Measurements from ENCODE around the gene CACNB1.

The CACNB1 gene

GRCh38 chr17:39210093-39210434 is 12.6 kb upstream of the CACNB1 start:
- H3K27ac ChIP-seq = no peak overlapping the region
- no peak overlapping the region for H3K4me3 ChIP-seq (ENCODE audit: low read depth in 1 of 2, low read length in 1 of 2)
- H3K36me3 ChIP-seq = peaks cover 2% of the 10 kb centered on the region
- peaks cover 4 to 9% of the 10 kb centered on the region in 2 experiments for H3K4me1 ChIP-seq (ENCODE audit: control insufficient read depth in 1 of 2, insufficient read depth in 1 of 2, low read depth in 1 of 2, low read length in 1 of 2)
- peaks cover 67% of the 10 kb centered on the region for H3K27me3 ChIP-seq
- no peaks in the 10 kb centered on the region for H3K9me3 ChIP-seq
- TF ChIP-seq CTCF (IDR thresholded peaks at IDR 0.05) = no peak

- TF ChIP-seq CTCF (IDR thresholded peaks at IDR 0.05) = no peak
- Histone ChIP-seq H3K9me3 (no peaks in the 10 kb centered on the region), H3K4me3 (ENCODE audit: low read depth in 1 of 2, low read length in 1 of 2) (no peak overlapping the region), H3K4me1 (ENCODE audit: control insufficient read depth in 1 of 2, insufficient read depth in 1 of 2, low read depth in 1 of 2, low read length in 1 of 2) (peaks cover 4 to 9% of the 10 kb centered on the region in 2 experiments), H3K36me3 (peaks cover 8% of the 10 kb centered on the region), H3K27ac (no peak overlapping the region), H3K27me3 (peaks cover 62% of the 10 kb centered on the region)
Observed at GRCh38 chr17:39209317-39210092, 12.0 kb upstream of the CACNB1 start.

GRCh38 chr17:39208893-39209292 is 11.4 kb upstream of the CACNB1 start:
- H3K27ac ChIP-seq = no peak overlapping the region

GRCh38 chr17:39208136-39208535 is 10.7 kb upstream of the CACNB1 start:
- TF ChIP-seq CTCF (IDR thresholded peaks at IDR 0.05) = no peak
- Histone ChIP-seq H3K27ac (no peak overlapping the region), H3K27me3 (peaks cover 52% of the 10 kb centered on the region), H3K9me3 (no peaks in the 10 kb centered on the region), H3K4me3 (ENCODE audit: low read depth in 1 of 2, low read length in 1 of 2) (no peak overlapping the region), H3K4me1 (ENCODE audit: control insufficient read depth in 1 of 2, insufficient read depth in 1 of 2, low read depth in 1 of 2, low read length in 1 of 2) (peaks cover 4 to 9% of the 10 kb centered on the region in 2 experiments), H3K36me3 (peaks cover 22% of the 10 kb centered on the region)

More at GRCh38 chr17:39208893-39209292, 11.4 kb upstream of the CACNB1 start:
- Histone ChIP-seq H3K4me3 (ENCODE audit: low read depth in 1 of 2, low read length in 1 of 2) (no peak overlapping the region), H3K27me3 (peaks cover 56% of the 10 kb centered on the region), H3K36me3 (peaks cover 14% of the 10 kb centered on the region), H3K9me3 (no peaks in the 10 kb centered on the region), H3K4me1 (ENCODE audit: control insufficient read depth in 1 of 2, insufficient read depth in 1 of 2, low read depth in 1 of 2, low read length in 1 of 2) (peaks cover 4 to 9% of the 10 kb centered on the region in 2 experiments)
- TF ChIP-seq CTCF (IDR thresholded peaks at IDR 0.05) = no peak

GRCh38 chr17:39205112-39205526 is 7.7 kb upstream of the CACNB1 start:
- Histone ChIP-seq H3K4me3 (ENCODE audit: low read depth in 1 of 2, low read length in 1 of 2) (no peak overlapping the region), H3K27ac (no peak overlapping the region), H3K9me3 (no peaks in the 10 kb centered on the region), H3K27me3 (peaks cover 24% of the 10 kb centered on the region), H3K36me3 (peaks cover 39% of the 10 kb centered on the region), H3K4me1 (ENCODE audit: control insufficient read depth in 1 of 2, insufficient read depth in 1 of 2, low read depth in 1 of 2, low read length in 1 of 2) (peaks cover 14 to 20% of the 10 kb centered on the region in 2 experiments)
- no peak for TF ChIP-seq CTCF (IDR thresholded peaks at IDR 0.05)
